ENCODE measurements around the gene PLAAT4.

PLAAT4 gene

DNA sequence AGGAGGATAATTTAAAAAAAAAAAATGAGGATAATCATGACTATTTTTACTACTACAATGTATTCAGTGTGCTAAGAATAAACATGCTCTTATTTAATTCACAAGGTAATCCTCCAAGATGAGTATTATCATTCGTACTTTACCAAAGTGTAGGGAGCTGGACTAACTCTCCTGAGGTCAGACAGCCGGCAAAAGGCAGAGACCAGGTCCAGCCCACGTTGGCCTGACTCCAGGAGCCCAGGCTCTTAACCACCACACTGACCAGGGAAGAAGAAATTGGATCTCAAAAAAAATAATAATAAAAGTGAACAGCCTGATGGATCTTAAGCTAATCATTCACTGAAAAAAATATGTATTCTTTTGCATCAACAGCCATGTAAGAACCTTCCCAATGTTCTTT is 52.4 kb downstream of the PLAAT4 start:
- Histone ChIP-seq H3K4me3 (ENCODE audit: insufficient read depth, low read depth, low read length) (no peak overlapping the region), H3K36me3 (ENCODE audit: control insufficient read depth, insufficient read depth, low read length) (no peaks in the 10 kb centered on the region), H3K9me3 (ENCODE audit: control insufficient read depth, low read length) (no peaks in the 10 kb centered on the region), H3K27ac (ENCODE audit: insufficient read depth, low read depth, low read length, poor library complexity, severe bottlenecking) (no peak overlapping the region), H3K4me1 (ENCODE audit: control insufficient read depth, insufficient read depth, low read length) (no peaks in the 10 kb centered on the region), H3K27me3 (ENCODE audit: control insufficient read depth, insufficient read depth, low read length, poor library complexity, severe bottlenecking) (no peaks in the 10 kb centered on the region)
- WGBS, 2 experiments = 89 to 97% methylated on average over 2 to 3 of the region's 3 CpGs

DNA sequence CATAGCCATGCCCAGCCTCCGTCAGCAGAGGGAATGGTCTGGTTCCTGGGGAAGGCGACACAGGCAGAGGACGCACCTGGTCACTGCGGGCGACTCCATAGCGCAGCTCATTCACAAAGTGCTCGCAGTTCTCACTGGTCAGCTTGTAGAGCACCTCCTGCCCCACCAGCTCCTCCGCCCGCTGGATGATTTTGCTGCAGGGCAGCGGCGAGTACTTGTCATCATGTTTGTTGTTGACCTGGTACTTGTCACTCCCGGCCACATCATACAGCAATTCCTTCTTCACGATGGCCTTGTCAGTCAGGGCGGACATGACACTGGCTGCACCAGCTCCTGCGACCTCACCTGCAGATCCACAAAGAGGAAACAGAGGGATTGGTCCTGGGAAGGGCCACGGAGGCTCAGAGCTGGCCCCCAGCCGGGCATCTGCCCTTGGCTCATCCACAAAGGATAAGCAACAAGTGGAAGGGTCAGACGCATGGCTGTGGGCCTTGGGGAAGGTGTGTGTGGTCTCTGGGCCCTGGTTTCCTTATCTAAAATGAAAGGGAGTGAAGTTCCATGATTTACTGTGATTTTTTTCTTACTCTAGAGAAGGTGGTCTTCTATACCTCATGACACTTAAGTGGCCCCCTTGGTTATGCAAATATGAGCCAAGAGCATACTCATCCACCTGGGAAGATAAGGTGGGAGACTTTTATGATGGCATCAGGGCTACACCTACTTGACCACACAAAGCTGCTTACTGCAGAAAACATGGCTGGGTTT is 53.6 kb downstream of the PLAAT4 start:
- 93 to 95% methylated on average over 18 of the region's 18 CpGs for WGBS, 2 experiments
- Histone ChIP-seq H3K4me1 (ENCODE audit: control insufficient read depth, insufficient read depth, low read length) (no peaks in the 10 kb centered on the region), H3K27me3 (ENCODE audit: control insufficient read depth, insufficient read depth, low read length, poor library complexity, severe bottlenecking) (no peaks in the 10 kb centered on the region), H3K4me3 (ENCODE audit: insufficient read depth, low read depth, low read length) (no peak overlapping the region), H3K27ac (ENCODE audit: insufficient read depth, low read depth, low read length, poor library complexity, severe bottlenecking) (no peak overlapping the region), H3K9me3 (ENCODE audit: control insufficient read depth, low read length) (no peaks in the 10 kb centered on the region), H3K36me3 (ENCODE audit: control insufficient read depth, insufficient read depth, low read length) (no peaks in the 10 kb centered on the region)

DNA sequence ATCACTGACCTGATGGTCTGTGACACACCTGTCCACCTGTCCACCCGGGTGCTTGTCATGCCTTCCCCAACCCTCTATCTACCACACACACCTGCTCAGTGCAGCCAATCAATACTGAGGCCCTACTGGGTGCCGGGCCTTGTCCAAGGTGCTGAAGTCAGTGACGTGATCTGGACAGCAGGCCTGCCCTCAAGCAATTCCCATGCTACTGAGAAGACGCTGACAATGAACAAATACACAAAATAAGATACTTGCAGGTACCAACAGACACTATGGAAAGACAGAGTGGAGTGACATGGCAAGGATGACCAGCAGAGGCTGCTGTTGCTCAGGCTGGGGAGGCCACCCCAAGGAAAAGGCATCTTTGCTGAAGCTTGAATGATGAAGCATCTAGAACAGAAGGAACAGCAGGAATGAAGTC is 56.4 kb downstream of the PLAAT4 start:
- H3K27ac ChIP-seq (ENCODE audit: insufficient read depth, low read depth, low read length, poor library complexity, severe bottlenecking) = no peak overlapping the region
- no peak overlapping the region for H3K4me3 ChIP-seq (ENCODE audit: insufficient read depth, low read depth, low read length)
- no peaks in the 10 kb centered on the region for H3K36me3 ChIP-seq (ENCODE audit: control insufficient read depth, insufficient read depth, low read length)
- no peaks in the 10 kb centered on the region for H3K27me3 ChIP-seq (ENCODE audit: control insufficient read depth, insufficient read depth, low read length, poor library complexity, severe bottlenecking)
- H3K9me3 ChIP-seq (ENCODE audit: control insufficient read depth, low read length) = no peaks in the 10 kb centered on the region
- WGBS, 2 experiments = 80 to 85% methylated on average over 4 of the region's 4 CpGs
- no peaks in the 10 kb centered on the region for H3K4me1 ChIP-seq (ENCODE audit: control insufficient read depth, insufficient read depth, low read length)

DNA sequence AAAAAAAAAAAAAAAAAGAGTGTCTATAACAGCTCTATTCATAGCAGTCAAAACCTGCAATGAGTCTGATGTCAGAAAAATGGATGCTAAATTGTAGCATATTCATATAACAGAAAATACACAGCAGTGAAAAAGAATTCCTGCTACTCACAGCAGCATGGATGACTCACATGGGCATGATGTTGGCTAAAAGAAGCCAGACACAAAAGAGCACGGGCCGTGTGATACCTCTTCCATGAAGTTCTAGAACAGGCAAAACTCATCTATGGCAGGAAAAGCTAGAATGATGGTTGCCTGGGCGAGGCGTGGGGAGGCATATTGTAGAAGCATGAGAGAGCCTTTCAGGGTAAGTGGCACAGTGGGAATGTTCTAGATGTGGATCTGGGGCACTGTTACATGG is 58.7 kb downstream of the PLAAT4 start:
- 93 to 97% methylated on average over 4 of the region's 4 CpGs for whole genome bisulfite sequencing, 2 experiments
- H3K9me3 ChIP-seq (ENCODE audit: control insufficient read depth, low read length) = no peaks in the 10 kb centered on the region
- no peaks in the 10 kb centered on the region for H3K4me1 ChIP-seq (ENCODE audit: control insufficient read depth, insufficient read depth, low read length)
- H3K36me3 ChIP-seq (ENCODE audit: control insufficient read depth, insufficient read depth, low read length) = no peaks in the 10 kb centered on the region
- H3K4me3 ChIP-seq (ENCODE audit: insufficient read depth, low read depth, low read length) = no peak overlapping the region
- H3K27ac ChIP-seq (ENCODE audit: insufficient read depth, low read depth, low read length, poor library complexity, severe bottlenecking) = no peak overlapping the region
- no peaks in the 10 kb centered on the region for H3K27me3 ChIP-seq (ENCODE audit: control insufficient read depth, insufficient read depth, low read length, poor library complexity, severe bottlenecking)

Measured in ectodermal cell (in vitro differentiated cells).